DND-41 (cell line): ENCODE results near the gene EPN1.

Experiments used
- ATAC-seq: fragments of 200-7000 bp; cut with Tn5 transposase; 3 replicates; pipeline ENCODE4 v1.9.1; 2021; ENCODE audit warnings: low read depth; ENCODE audit not compliant: insufficient read depth
- DNase-seq: peaks from one replicate; pipeline ENCODE4 v3.0.0-alpha.2; 2020
- H2AFZ ChIP-seq: 2 replicates; pipeline ENCODE4 v1.6.0; 2012; ENCODE audit warnings: low read depth, low read length
- H3K27ac ChIP-seq: 2 replicates; pipeline ENCODE4 v1.5.1; 2012; ENCODE audit warnings: low read length, inconsistent platforms
- H3K27me3 ChIP-seq: fragments of 200-600 bp; sonication (generic); 2 replicates; pipeline ENCODE4 v1.6.0; 2012; ENCODE audit warnings: low read length, mild to moderate bottlenecking, inconsistent platforms; ENCODE audit not compliant: insufficient read depth, poor library complexity
- H3K36me3 ChIP-seq: 2 replicates; pipeline ENCODE4 v1.5.1; 2012; ENCODE audit warnings: low read length, inconsistent platforms; ENCODE audit not compliant: insufficient read depth
- H3K4me1 ChIP-seq: 2 replicates; pipeline ENCODE4 v1.5.1; 2012; ENCODE audit warnings: mild to moderate bottlenecking, low read length; ENCODE audit not compliant: insufficient read depth
- H3K4me2 ChIP-seq: 2 replicates; pipeline ENCODE4 v1.6.0; 2012; ENCODE audit warnings: mild to moderate bottlenecking, moderate library complexity, low read length, inconsistent platforms; ENCODE audit not compliant: insufficient read depth
- H3K4me3 ChIP-seq, 2 experiments: fragments of 200-600 bp in 1 of 2; shearing (Covaris generic) in 1 of 2; 2 replicates each; pipeline ENCODE4 v1.5.1; 2012 to 2016; ENCODE audit warnings: inconsistent platforms in 2 of 2, low read length in 2 of 2, mild to moderate bottlenecking in 2 of 2, low read depth in 1 of 2, moderate library complexity in 1 of 2
- H3K79me2 ChIP-seq: 2 replicates; pipeline ENCODE4 v1.6.0; 2012; ENCODE audit warnings: low read length, inconsistent platforms; ENCODE audit not compliant: insufficient read depth
- H3K9ac ChIP-seq: 2 replicates; pipeline ENCODE4 v1.6.0; 2012; ENCODE audit warnings: low read depth, mild to moderate bottlenecking, inconsistent platforms, low read length, moderate library complexity
- H3K9me3 ChIP-seq: 2 replicates; pipeline ENCODE4 v1.5.1; 2012; ENCODE audit warnings: low read length, moderate library complexity, mild to moderate bottlenecking, inconsistent platforms; ENCODE audit not compliant: insufficient read depth, severe bottlenecking
- H4K20me1 ChIP-seq: 2 replicates; pipeline ENCODE4 v1.6.0; 2012; ENCODE audit warnings: low read length; ENCODE audit not compliant: insufficient read depth
- CTCF ChIP-seq: IDR thresholded peaks from 2 replicates; pipeline ENCODE4 v1.5.1; 2012; ENCODE audit warnings: borderline replicate concordance, low read length, moderate library complexity, mild to moderate bottlenecking; ENCODE audit not compliant: poor library complexity, severe bottlenecking; ENCODE audit errors: extremely low read depth
- EZH2 ChIP-seq: IDR thresholded peaks from 3 replicates; pipeline ENCODE4 v1.6.1; 2012; ENCODE audit warnings: borderline replicate concordance, low read depth, mild to moderate bottlenecking, moderate library complexity, low read length, inconsistent platforms; ENCODE audit not compliant: severe bottlenecking

EPN1 gene

GRCh38 chr19:55663846-55664536, 11.0 kb upstream of the EPN1 start:
- Histone ChIP-seq H2AFZ (no peak overlapping the region), H3K79me2 (peaks cover 98% of the 10 kb centered on the region), H3K27me3 (no peaks in the 10 kb centered on the region), H4K20me1 (peaks cover 98% of the 10 kb centered on the region), H3K36me3 (peaks cover 99% of the 10 kb centered on the region), H3K4me1 (peaks cover 8% of the 10 kb centered on the region; the same call in 1 of the 2 replicates), H3K9ac (no peak overlapping the region), H3K27ac (no peak overlapping the region), H3K9me3 (no peaks in the 10 kb centered on the region), H3K4me3 (no peak overlapping the region), H3K4me2 (no peak overlapping the region)
- no peak for ATAC-seq
- no peak for DNase-seq
- TF ChIP-seq EZH2 (no peak), CTCF (no peak)

GRCh38 chr19:55666343-55667005, 8.6 kb upstream of the EPN1 start:
- Histone ChIP-seq H3K36me3 (peaks cover 99% of the 10 kb centered on the region), H3K79me2 (peaks cover 98% of the 10 kb centered on the region), H3K27ac (no peak overlapping the region), H2AFZ (no peak overlapping the region), H3K4me3 (no peak overlapping the region), H4K20me1 (peaks cover 98% of the 10 kb centered on the region), H3K27me3 (no peaks in the 10 kb centered on the region), H3K4me2 (no peak overlapping the region), H3K9ac (no peak overlapping the region), H3K4me1 (peaks cover 16% of the 10 kb centered on the region), H3K9me3 (no peaks in the 10 kb centered on the region)
- DNase-seq (no peak), ATAC-seq (no peak)
- TF ChIP-seq EZH2 (no peak), CTCF (no peak)

- no peak overlapping the region for H3K4me2 ChIP-seq
Measured at GRCh38 chr19:55667006-55667381, 8.0 kb upstream of the EPN1 start.

More at GRCh38 chr19:55667006-55667381, 8.0 kb upstream of the EPN1 start:
- Histone ChIP-seq H3K79me2 (peaks cover 98% of the 10 kb centered on the region), H3K4me1 (peaks cover 18% of the 10 kb centered on the region), H3K27me3 (no peaks in the 10 kb centered on the region), H3K9ac (no peak overlapping the region), H4K20me1 (peaks cover 94% of the 10 kb centered on the region), H3K4me3 (no peak overlapping the region), H2AFZ (no peak overlapping the region), H3K27ac (no peak overlapping the region), H3K9me3 (no peaks in the 10 kb centered on the region), H3K36me3 (peaks cover 97% of the 10 kb centered on the region)
- DNase-seq (no peak), ATAC-seq (no peak)
- no peak for TF ChIP-seq CTCF
- no peak for TF ChIP-seq EZH2
